Keratinocyte (primary cell): ENCODE results near the gene HIPK1.

ENCODE experiments used
- CTCF ChIP-seq, 3 experiments: IDR thresholded peaks in 1 of 3; conservative IDR thresholded peaks in 1 of 3; optimal IDR thresholded peaks in 1 of 3; 2 replicates in 2 of 3; 3 replicates in 1 of 3; pipeline versions ENCODE3 to v1.5.1; 2011; ENCODE audit warnings: low read length in 3 of 3, mild to moderate bottlenecking in 3 of 3, moderate library complexity in 2 of 3, control low read depth in 1 of 3, inconsistent platforms in 1 of 3; ENCODE audit not compliant: insufficient read depth in 2 of 3; ENCODE audit errors: extremely low read depth in 1 of 3
- EZH2 ChIP-seq: IDR thresholded peaks from one replicate; pipeline ENCODE4 v1.6.1; 2012; ENCODE audit warnings: inconsistent platforms, mild to moderate bottlenecking, low read length, moderate library complexity

- TF ChIP-seq EZH2, result no peak
- no peak for TF ChIP-seq CTCF (optimal IDR thresholded peaks at IDR 0.05 in 1 of 3, IDR thresholded peaks at IDR 0.05 in 1 of 3, conservative IDR thresholded peaks at IDR 0.05 in 1 of 3; ENCODE audit: extremely low read depth in 1 of 3, insufficient read depth in 2 of 3, low read length in 3 of 3)
These were observed 47.5 kb upstream of the HIPK1 start for GRCh38 chr1:113881661-113882060.
